ENCODE results near the gene KRTAP1-3.
"Not testable (repeated sequence)": the region's sequence is repeated elsewhere in the genome, so short reads cannot be mapped to it uniquely, and the experiment has no call there.

KRTAP1-3 gene

GRCh38 chr17:41067281-41067680 lies 32.6 kb upstream of the KRTAP1-3 start:
- ChIA-PET CTCF (no interaction called here), POLR2A (no interaction called here)
- DNase-seq (ENCODE audit: extremely low spot score), result no peak
- TF ChIP-seq, protein P1, sequence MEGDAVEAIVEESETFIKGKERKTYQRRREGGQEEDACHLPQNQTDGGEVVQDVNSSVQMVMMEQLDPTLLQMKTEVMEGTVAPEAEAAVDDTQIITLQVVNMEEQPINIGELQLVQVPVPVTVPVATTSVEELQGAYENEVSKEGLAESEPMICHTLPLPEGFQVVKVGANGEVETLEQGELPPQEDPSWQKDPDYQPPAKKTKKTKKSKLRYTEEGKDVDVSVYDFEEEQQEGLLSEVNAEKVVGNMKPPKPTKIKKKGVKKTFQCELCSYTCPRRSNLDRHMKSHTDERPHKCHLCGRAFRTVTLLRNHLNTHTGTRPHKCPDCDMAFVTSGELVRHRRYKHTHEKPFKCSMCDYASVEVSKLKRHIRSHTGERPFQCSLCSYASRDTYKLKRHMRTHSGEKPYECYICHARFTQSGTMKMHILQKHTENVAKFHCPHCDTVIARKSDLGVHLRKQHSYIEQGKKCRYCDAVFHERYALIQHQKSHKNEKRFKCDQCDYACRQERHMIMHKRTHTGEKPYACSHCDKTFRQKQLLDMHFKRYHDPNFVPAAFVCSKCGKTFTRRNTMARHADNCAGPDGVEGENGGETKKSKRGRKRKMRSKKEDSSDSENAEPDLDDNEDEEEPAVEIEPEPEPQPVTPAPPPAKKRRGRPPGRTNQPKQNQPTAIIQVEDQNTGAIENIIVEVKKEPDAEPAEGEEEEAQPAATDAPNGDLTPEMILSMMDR (IDR thresholded peaks at IDR 0.05; ENCODE audit: control extremely low read depth, extremely low read depth, low read depth, missing control alignments), result no peak

- CTCF ChIA-PET, result no interaction called here
- DNase-seq (ENCODE audit: extremely low spot score), result no peak
These were observed 31.4 kb upstream of the KRTAP1-3 start, which contains the start of gene KRTAP2-4 for GRCh38 chr17:41065829-41066624. KRTAP2-4 (minus strand) TSS chr17:41065879; CDS start chr17:41065845, 34 bp downstream.

GRCh38 chr17:41065016-41065689 lies 30.5 kb upstream of the KRTAP1-3 start:
- POLR2A ChIA-PET; CTCF ChIA-PET; DNase-seq (ENCODE audit: extremely low spot score): not testable (repeated sequence)

More at GRCh38 chr17:41065829-41066624, 31.4 kb upstream of the KRTAP1-3 start, which contains the start of gene KRTAP2-4:
- TF ChIP-seq, protein P1 (IDR thresholded peaks at IDR 0.05; ENCODE audit: control extremely low read depth, extremely low read depth, low read depth, missing control alignments), result no peak
- POLR2A ChIA-PET, result no interaction called here

DNA sequence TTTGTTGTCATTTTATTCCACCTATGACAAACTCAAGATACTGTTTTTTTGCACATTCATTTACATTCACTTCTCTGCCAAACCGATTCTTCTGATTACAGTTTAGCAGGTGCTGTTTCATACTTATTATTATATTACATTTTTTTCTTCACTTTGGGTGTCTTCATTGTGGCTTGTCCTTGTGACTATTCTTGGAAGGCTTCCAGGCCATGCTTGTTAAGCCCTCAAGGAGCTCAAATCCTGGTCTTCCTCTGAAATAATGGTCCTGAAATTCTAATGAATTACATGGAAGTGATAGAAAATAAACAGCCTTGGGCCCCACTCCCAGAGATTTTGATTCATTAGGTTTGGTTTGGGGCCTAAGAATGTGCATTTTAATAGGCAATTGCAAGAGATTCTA lies 29.6 kb upstream of the KRTAP1-3 start:
- DNase-seq (ENCODE audit: extremely low spot score), result no peak
- CTCF ChIA-PET, result no interaction called here
- POLR2A ChIA-PET, result no interaction called here
- TF ChIP-seq, protein P1 (IDR thresholded peaks at IDR 0.05; ENCODE audit: control extremely low read depth, extremely low read depth, low read depth, missing control alignments), result no peak

- TF ChIP-seq, protein P1 (IDR thresholded peaks at IDR 0.05; ENCODE audit: control extremely low read depth, extremely low read depth, low read depth, missing control alignments), result no peak
- ChIA-PET POLR2A (no interaction called here), CTCF (no interaction called here)
- DNase-seq (ENCODE audit: extremely low spot score), result no peak
These were observed 28.8 kb upstream of the KRTAP1-3 start for GRCh38 chr17:41063449-41063848.

- DNase-seq (ENCODE audit: extremely low spot score), result no peak
- ChIA-PET CTCF (interaction anchor here (0.9 kb wide), 1 partner anchor 205 kb away, joined by 3 read pairs; no protein-coding TSS in a partner anchor), POLR2A (no interaction called here)
- TF ChIP-seq, protein P1 (IDR thresholded peaks at IDR 0.05; ENCODE audit: control extremely low read depth, extremely low read depth, low read depth, missing control alignments), result no peak
These were observed 27.3 kb upstream of the KRTAP1-3 start for GRCh38 chr17:41061964-41062363.

DNA sequence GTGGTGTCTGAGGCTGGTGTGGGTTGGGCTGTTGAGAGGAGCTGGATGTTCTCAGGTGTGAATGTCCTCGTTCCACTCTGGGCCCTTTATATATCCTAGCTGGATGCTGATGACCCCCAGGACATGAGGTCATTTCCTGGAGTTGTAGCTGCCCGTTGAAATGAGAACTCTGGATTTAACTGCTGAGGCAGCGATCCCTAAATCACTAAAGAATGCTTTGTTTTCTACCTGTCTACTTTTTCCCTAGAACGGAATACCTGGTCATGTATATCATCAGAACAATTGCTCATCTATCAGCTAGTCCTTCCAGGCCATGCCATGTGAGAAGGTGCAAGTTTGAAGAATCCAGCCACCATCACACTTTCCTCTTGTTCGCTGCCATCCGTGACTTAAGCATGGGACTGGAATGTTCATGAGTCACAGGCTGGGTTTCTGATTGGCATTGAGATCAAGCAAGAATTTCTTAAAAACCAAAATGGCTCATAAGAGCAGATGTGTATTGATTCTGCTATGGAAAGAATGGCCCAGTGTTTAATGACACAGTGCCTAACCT lies 25.5 kb upstream of the KRTAP1-3 start, which contains the start of gene KRTAP2-3:
Gene KRTAP2-3, minus strand, starts transcription at position 63 of the 553 bp plus-strand sequence. CDS start 64 bp downstream, outside the sequence.
- TF ChIP-seq, protein P1 (IDR thresholded peaks at IDR 0.05; ENCODE audit: control extremely low read depth, extremely low read depth, low read depth, missing control alignments), result no peak
- CTCF ChIA-PET, result no interaction called here
- DNase-seq (ENCODE audit: extremely low spot score), result no peak
- POLR2A ChIA-PET, result interaction anchor here (0.6 kb wide), 1 partner anchor 758 kb away, joined by 4 read pairs; no protein-coding TSS in a partner anchor

DNA sequence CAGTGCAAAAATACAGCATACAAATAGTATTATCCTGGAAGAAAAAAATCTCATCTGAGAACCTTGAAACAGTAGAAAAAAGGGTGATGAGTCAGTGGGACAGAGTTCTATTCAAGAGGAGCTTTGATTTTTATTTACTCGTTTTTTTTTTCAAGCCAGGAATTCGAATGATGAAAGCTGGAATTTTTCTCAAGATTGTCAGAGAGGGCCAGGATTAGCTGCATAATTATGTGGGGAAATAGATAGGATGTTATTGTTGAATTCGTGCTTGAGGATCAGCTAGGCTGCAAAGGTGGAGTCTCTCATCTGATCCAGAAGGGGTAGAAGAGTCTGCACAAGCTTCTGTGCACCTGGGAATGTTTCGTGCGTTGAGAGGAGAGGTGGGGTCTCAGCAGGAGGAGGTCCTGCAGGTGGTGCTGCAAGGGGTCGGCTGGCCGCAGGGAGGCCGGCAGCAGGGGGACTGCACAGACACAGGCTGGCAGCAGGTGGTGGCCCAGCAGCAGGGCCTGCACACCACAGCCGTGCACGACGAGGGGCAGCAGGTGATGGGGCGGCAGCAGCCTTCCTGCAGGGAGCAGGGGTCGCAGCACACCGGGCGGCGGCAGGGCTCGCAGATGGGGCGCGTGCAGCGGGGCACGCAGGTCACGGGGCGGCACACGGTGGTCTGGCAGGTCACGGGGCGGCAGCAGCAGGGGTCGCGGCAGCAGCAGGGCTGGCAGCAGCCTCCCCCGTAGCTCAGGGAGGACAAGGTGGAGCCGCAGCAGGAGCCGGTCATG lies 24.8 kb upstream of the KRTAP1-3 start:
- DNase-seq (ENCODE audit: extremely low spot score); CTCF ChIA-PET: not testable (repeated sequence)
- POLR2A ChIA-PET, result interaction anchor here (0.6 kb wide), 1 partner anchor 759 kb away, joined by 4 read pairs; no protein-coding TSS in a partner anchor
